ENCODE data around the gene EFL1. TPM values are rescaled to one million over a fixed set of nuclear protein-coding genes. Genes with fewer than 3 reads are reported as not detected.

The EFL1 gene
- total and polyA plus RNA-seq, 9 of the 15 experiments (the other 6 are each of a cell fraction or from before 2014, with no cell fraction given), result 4.8 to 32.5 (median 16.9) TPM

DNA sequence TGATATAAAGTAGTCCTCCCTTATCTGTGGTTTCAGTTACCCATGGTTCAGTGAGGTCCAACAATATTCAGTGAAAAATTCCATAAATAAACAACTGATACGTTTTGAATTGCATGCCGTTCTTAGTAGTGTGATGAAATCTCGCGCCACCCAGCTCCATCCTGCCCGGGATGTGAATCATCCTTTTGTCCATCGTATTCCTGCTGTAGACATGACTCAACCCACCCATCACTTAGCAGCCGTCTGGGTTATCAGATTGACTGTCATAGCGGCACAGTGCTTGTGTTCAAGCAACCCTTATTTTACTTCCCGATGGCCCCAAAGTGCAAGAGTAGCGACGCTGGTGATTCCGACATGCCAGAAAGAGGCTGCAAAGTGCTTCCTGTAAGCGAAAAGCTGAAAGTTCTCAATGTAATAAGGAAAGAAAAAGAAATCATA, 168.7 kb downstream of the EFL1 start (continued):
- TF ChIP-seq FOXA3 (CRISPR knock-in tag; conservative IDR thresholded peaks at IDR 0.05 in 1 of 2, IDR thresholded peaks at IDR 0.05 in 1 of 2) (no peak), ZNF780A (CRISPR knock-in tag; IDR thresholded peaks at IDR 0.05) (no peak), PURB (CRISPR knock-in tag; IDR thresholded peaks at IDR 0.05; ENCODE audit: low read depth) (no peak), ZNF232 (CRISPR knock-in tag; IDR thresholded peaks at IDR 0.05) (no peak), HDAC1 (IDR thresholded peaks at IDR 0.05) (peak in 1 of 2 experiments; percentile 75; a peak in 1 of 4 replicates), EP400 (IDR thresholded peaks at IDR 0.05) (peak; percentile 70), ID3 (CRISPR knock-in tag; IDR thresholded peaks at IDR 0.05) (no peak), ID3 (tag; IDR thresholded peaks at IDR 0.05) (no peak), ZNF699 (CRISPR knock-in tag; IDR thresholded peaks at IDR 0.05; ENCODE audit: insufficient replicate concordance) (no peak), ARNT (IDR thresholded peaks at IDR 0.05) (0 out of 4 replicates have a peak, but pooled peaks of 1 of the 2 experiments have one; percentile 24), ELF2 (CRISPR knock-in tag; IDR thresholded peaks at IDR 0.05) (no peak), BCL6 (CRISPR knock-in tag; IDR thresholded peaks at IDR 0.05) (no peak), ATF7 (IDR thresholded peaks at IDR 0.05) (peak; percentile 94), PHF8 (IDR thresholded peaks at IDR 0.05; ENCODE audit: borderline replicate concordance, low read length) (no peak), CREM (IDR thresholded peaks at IDR 0.05; ENCODE audit: low read depth) (peak; percentile 61), DACH1 (IDR thresholded peaks at IDR 0.05; ENCODE audit: partially characterized antibody) (no peak), ETV6 (IDR thresholded peaks at IDR 0.05; ENCODE audit: borderline replicate concordance in 1 of 2, low read depth in 2 of 2, low read length in 1 of 2) (no peak), ETV6 (CRISPR knock-in tag; IDR thresholded peaks at IDR 0.05; ENCODE audit: borderline replicate concordance) (no peak), ARHGAP35 (IDR thresholded peaks at IDR 0.05; ENCODE audit: partially characterized antibody) (no peak)
- TF ChIP-seq, protein P1, sequence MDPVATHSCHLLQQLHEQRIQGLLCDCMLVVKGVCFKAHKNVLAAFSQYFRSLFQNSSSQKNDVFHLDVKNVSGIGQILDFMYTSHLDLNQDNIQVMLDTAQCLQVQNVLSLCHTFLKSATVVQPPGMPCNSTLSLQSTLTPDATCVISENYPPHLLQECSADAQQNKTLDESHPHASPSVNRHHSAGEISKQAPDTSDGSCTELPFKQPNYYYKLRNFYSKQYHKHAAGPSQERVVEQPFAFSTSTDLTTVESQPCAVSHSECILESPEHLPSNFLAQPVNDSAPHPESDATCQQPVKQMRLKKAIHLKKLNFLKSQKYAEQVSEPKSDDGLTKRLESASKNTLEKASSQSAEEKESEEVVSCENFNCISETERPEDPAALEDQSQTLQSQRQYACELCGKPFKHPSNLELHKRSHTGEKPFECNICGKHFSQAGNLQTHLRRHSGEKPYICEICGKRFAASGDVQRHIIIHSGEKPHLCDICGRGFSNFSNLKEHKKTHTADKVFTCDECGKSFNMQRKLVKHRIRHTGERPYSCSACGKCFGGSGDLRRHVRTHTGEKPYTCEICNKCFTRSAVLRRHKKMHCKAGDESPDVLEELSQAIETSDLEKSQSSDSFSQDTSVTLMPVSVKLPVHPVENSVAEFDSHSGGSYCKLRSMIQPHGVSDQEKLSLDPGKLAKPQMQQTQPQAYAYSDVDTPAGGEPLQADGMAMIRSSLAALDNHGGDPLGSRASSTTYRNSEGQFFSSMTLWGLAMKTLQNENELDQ (CRISPR knock-in tag; IDR thresholded peaks at IDR 0.05; ENCODE audit: borderline replicate concordance), result no peak
- TF ChIP-seq, protein P2, sequence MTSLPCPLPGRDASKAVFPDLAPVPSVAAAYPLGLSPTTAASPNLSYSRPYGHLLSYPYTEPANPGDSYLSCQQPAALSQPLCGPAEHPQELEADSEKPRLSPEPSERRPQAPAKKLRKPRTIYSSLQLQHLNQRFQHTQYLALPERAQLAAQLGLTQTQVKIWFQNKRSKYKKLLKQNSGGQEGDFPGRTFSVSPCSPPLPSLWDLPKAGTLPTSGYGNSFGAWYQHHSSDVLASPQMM (CRISPR knock-in tag; IDR thresholded peaks at IDR 0.05), result no peak
- TF ChIP-seq, protein P3, sequence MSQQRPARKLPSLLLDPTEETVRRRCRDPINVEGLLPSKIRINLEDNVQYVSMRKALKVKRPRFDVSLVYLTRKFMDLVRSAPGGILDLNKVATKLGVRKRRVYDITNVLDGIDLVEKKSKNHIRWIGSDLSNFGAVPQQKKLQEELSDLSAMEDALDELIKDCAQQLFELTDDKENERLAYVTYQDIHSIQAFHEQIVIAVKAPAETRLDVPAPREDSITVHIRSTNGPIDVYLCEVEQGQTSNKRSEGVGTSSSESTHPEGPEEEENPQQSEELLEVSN (IDR thresholded peaks at IDR 0.05; ENCODE audit: borderline replicate concordance in 1 of 2, extremely low read depth in 1 of 2, insufficient read depth in 1 of 2, insufficient read length in 1 of 2, low read depth in 1 of 2, low read length in 1 of 2, poor library complexity in 1 of 2, severe bottlenecking in 1 of 2), result no peak
- TF ChIP-seq, protein P4, sequence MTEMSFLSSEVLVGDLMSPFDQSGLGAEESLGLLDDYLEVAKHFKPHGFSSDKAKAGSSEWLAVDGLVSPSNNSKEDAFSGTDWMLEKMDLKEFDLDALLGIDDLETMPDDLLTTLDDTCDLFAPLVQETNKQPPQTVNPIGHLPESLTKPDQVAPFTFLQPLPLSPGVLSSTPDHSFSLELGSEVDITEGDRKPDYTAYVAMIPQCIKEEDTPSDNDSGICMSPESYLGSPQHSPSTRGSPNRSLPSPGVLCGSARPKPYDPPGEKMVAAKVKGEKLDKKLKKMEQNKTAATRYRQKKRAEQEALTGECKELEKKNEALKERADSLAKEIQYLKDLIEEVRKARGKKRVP (CRISPR knock-in tag; IDR thresholded peaks at IDR 0.05), result no peak

Measured in K562 (cell line).